ENCODE results near the gene HGD. TPM values are rescaled to one million over a fixed set of nuclear protein-coding genes. Genes with fewer than 3 reads are reported as not detected.

HGD gene
- total and polyA plus RNA-seq, 2 of the 13 experiments (the other 11 are each of a cell fraction or from before 2014, with no cell fraction given), result 265 to 398 TPM

GRCh38 chr3:120682095-120682681, at the start of gene HGD (continued):
- TF ChIP-seq ZEB1 (IDR thresholded peaks at IDR 0.05; ENCODE audit: insufficient replicate concordance, low read depth) (peak; percentile 22), SMAD1 (CRISPR knock-in tag; IDR thresholded peaks at IDR 0.05; ENCODE audit: borderline replicate concordance, low read depth) (no peak), GTF2F1 (IDR thresholded peaks at IDR 0.05; ENCODE audit: low read length) (no peak), ZNF317 (CRISPR knock-in tag; IDR thresholded peaks at IDR 0.05) (peak; percentile 67), YEATS4 (CRISPR knock-in tag; IDR thresholded peaks at IDR 0.05; ENCODE audit: borderline replicate concordance) (peak; percentile 58; the same call in 1 of the 2 replicates), ZSCAN9 (CRISPR knock-in tag; IDR thresholded peaks at IDR 0.05; ENCODE audit: borderline replicate concordance) (peak; percentile 95), ELF3 (CRISPR knock-in tag; IDR thresholded peaks at IDR 0.05) (peak; percentile 86), NFE2 (CRISPR knock-in tag; IDR thresholded peaks at IDR 0.05) (no peak), CEBPB (IDR thresholded peaks at IDR 0.05; ENCODE audit: borderline replicate concordance, low read depth, low read length) (peak; percentile 97), NFRKB (IDR thresholded peaks at IDR 0.05) (no peak), CREBL2 (CRISPR knock-in tag; IDR thresholded peaks at IDR 0.05; ENCODE audit: borderline replicate concordance) (no peak), ZNF768 (CRISPR knock-in tag; IDR thresholded peaks at IDR 0.05) (no peak), PHF5A (CRISPR knock-in tag; IDR thresholded peaks at IDR 0.05; ENCODE audit: low read depth, unreplicated experiment) (no peak), SAP130 (CRISPR knock-in tag; IDR thresholded peaks at IDR 0.05; ENCODE audit: low read depth) (peak; percentile 97), ZNF251 (CRISPR knock-in tag; IDR thresholded peaks at IDR 0.05) (no peak), ZNF776 (CRISPR knock-in tag; IDR thresholded peaks at IDR 0.05) (no peak)
- TF ChIP-seq, protein P1, sequence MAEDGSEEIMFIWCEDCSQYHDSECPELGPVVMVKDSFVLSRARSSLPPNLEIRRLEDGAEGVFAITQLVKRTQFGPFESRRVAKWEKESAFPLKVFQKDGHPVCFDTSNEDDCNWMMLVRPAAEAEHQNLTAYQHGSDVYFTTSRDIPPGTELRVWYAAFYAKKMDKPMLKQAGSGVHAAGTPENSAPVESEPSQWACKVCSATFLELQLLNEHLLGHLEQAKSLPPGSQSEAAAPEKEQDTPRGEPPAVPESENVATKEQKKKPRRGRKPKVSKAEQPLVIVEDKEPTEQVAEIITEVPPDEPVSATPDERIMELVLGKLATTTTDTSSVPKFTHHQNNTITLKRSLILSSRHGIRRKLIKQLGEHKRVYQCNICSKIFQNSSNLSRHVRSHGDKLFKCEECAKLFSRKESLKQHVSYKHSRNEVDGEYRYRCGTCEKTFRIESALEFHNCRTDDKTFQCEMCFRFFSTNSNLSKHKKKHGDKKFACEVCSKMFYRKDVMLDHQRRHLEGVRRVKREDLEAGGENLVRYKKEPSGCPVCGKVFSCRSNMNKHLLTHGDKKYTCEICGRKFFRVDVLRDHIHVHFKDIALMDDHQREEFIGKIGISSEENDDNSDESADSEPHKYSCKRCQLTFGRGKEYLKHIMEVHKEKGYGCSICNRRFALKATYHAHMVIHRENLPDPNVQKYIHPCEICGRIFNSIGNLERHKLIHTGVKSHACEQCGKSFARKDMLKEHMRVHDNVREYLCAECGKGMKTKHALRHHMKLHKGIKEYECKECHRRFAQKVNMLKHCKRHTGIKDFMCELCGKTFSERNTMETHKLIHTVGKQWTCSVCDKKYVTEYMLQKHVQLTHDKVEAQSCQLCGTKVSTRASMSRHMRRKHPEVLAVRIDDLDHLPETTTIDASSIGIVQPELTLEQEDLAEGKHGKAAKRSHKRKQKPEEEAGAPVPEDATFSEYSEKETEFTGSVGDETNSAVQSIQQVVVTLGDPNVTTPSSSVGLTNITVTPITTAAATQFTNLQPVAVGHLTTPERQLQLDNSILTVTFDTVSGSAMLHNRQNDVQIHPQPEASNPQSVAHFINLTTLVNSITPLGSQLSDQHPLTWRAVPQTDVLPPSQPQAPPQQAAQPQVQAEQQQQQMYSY (CRISPR knock-in tag; IDR thresholded peaks at IDR 0.05), result 0 out of 2 replicates have a peak, but pooled peaks have one; percentile 58
- TF ChIP-seq, protein P2, sequence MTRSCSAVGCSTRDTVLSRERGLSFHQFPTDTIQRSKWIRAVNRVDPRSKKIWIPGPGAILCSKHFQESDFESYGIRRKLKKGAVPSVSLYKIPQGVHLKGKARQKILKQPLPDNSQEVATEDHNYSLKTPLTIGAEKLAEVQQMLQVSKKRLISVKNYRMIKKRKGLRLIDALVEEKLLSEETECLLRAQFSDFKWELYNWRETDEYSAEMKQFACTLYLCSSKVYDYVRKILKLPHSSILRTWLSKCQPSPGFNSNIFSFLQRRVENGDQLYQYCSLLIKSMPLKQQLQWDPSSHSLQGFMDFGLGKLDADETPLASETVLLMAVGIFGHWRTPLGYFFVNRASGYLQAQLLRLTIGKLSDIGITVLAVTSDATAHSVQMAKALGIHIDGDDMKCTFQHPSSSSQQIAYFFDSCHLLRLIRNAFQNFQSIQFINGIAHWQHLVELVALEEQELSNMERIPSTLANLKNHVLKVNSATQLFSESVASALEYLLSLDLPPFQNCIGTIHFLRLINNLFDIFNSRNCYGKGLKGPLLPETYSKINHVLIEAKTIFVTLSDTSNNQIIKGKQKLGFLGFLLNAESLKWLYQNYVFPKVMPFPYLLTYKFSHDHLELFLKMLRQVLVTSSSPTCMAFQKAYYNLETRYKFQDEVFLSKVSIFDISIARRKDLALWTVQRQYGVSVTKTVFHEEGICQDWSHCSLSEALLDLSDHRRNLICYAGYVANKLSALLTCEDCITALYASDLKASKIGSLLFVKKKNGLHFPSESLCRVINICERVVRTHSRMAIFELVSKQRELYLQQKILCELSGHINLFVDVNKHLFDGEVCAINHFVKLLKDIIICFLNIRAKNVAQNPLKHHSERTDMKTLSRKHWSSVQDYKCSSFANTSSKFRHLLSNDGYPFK (CRISPR knock-in tag; IDR thresholded peaks at IDR 0.05; ENCODE audit: borderline replicate concordance), result no peak
- TF ChIP-seq, protein P3, sequence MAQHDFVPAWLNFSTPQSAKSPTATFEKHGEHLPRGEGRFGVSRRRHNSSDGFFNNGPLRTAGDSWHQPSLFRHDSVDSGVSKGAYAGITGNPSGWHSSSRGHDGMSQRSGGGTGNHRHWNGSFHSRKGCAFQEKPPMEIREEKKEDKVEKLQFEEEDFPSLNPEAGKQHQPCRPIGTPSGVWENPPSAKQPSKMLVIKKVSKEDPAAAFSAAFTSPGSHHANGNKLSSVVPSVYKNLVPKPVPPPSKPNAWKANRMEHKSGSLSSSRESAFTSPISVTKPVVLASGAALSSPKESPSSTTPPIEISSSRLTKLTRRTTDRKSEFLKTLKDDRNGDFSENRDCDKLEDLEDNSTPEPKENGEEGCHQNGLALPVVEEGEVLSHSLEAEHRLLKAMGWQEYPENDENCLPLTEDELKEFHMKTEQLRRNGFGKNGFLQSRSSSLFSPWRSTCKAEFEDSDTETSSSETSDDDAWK (CRISPR knock-in tag; IDR thresholded peaks at IDR 0.05), result no peak

Data from HepG2 (cell line).